DOHH2 (cell line): ENCODE measurements around the gene MATK.

Experiments
- H3F3A ChIP-seq: fragments of 200-600 bp; sonication (generic), shearing (Covaris generic); 2 replicates; pipeline ENCODE4 v1.6.0; 2016; ENCODE audit warnings: antibody characterized with exemption, mild to moderate bottlenecking; ENCODE audit not compliant: control insufficient read depth, insufficient read depth
- H3K27ac ChIP-seq: fragments of 200-600 bp; sonication (generic); 2 replicates; pipeline ENCODE4 v1.5.1; 2014; ENCODE audit warnings: low read depth, mild to moderate bottlenecking, low read length, moderate library complexity
- H3K27me3 ChIP-seq: fragments of 200-600 bp; sonication (generic); 2 replicates; pipeline ENCODE4 v1.6.1; 2014; ENCODE audit warnings: mild to moderate bottlenecking, low read length, mixed read lengths; ENCODE audit not compliant: control insufficient read depth
- H3K36me3 ChIP-seq: fragments of 200-600 bp; sonication (generic); 2 replicates; pipeline ENCODE4 v1.6.1; 2014; ENCODE audit warnings: mild to moderate bottlenecking, low read length, moderate library complexity, mixed read lengths; ENCODE audit not compliant: control insufficient read depth
- H3K4me1 ChIP-seq: fragments of 200-600 bp; sonication (generic); 2 replicates; pipeline ENCODE4 v1.6.1; 2014; ENCODE audit warnings: mild to moderate bottlenecking, low read length, mixed read lengths; ENCODE audit not compliant: control insufficient read depth
- H3K4me2 ChIP-seq: fragments of 200-600 bp; sonication (generic); 2 replicates; pipeline ENCODE4 v1.6.0; 2014; ENCODE audit warnings: mild to moderate bottlenecking, low read length, moderate library complexity
- H3K4me3 ChIP-seq: fragments of 200-600 bp; sonication (generic); 2 replicates; pipeline ENCODE4 v1.5.1; 2014; ENCODE audit warnings: mild to moderate bottlenecking, low read length, mixed read lengths
- H3K79me2 ChIP-seq: fragments of 200-600 bp; sonication (generic); 2 replicates; pipeline ENCODE4 v1.6.1; 2014; ENCODE audit warnings: mild to moderate bottlenecking, low read length, mixed read lengths; ENCODE audit not compliant: control insufficient read depth
- H3K9me2 ChIP-seq: fragments of 200-600 bp; sonication (generic); replicated peaks from 2 replicates; pipeline ENCODE4 v1.6.1; 2014; ENCODE audit warnings: mild to moderate bottlenecking, low read length, mixed read lengths; ENCODE audit not compliant: control insufficient read depth
- H3K9me3 ChIP-seq: fragments of 200-600 bp; sonication (generic); 2 replicates; pipeline ENCODE4 v1.6.1; 2014; ENCODE audit warnings: antibody characterized with exemption, low read length, mixed read lengths; ENCODE audit not compliant: control insufficient read depth, insufficient read depth
- H4K20me1 ChIP-seq: fragments of 200-600 bp; sonication (generic); 2 replicates; pipeline ENCODE4 v1.6.0; 2014; ENCODE audit warnings: low read depth, mild to moderate bottlenecking, antibody characterized with exemption, low read length, moderate library complexity; ENCODE audit not compliant: control insufficient read depth, insufficient read depth
- CTCF ChIP-seq: fragments of 200-600 bp; sonication (generic); IDR thresholded peaks from one replicate; pipeline ENCODE4 v1.5.1; 2014; ENCODE audit warnings: antibody characterized with exemption, mild to moderate bottlenecking, low read depth, low read length; ENCODE audit not compliant: poor library complexity, severe bottlenecking
- EZH2phosphoT487 ChIP-seq: fragments of 200-600 bp; sonication (generic); IDR thresholded peaks from 2 replicates; pipeline ENCODE4 v1.6.1; 2017; ENCODE audit warnings: borderline replicate concordance, mild to moderate bottlenecking, antibody characterized with exemption, low read length, moderate library complexity, mixed read lengths

Gene MATK

GRCh38 chr19:3773814-3774515 is 12.2 kb downstream of the MATK start:
- Histone ChIP-seq H3K9me3 (no peaks in the 10 kb centered on the region), H3K4me3 (no peak overlapping the region), H3K4me2 (no peak overlapping the region), H4K20me1 (no peaks in the 10 kb centered on the region; the same call in 1 of the 2 replicates), H3K27ac (no peak overlapping the region), H3K27me3 (no peaks in the 10 kb centered on the region), H3K79me2 (no peaks in the 10 kb centered on the region), H3K9me2 (no peaks in the 10 kb centered on the region), H3K36me3 (no peaks in the 10 kb centered on the region), H3K4me1 (no peaks in the 10 kb centered on the region), H3F3A (no peaks in the 10 kb centered on the region)
- TF ChIP-seq CTCF (no peak), EZH2phosphoT487 (no peak)

- no peaks in the 10 kb centered on the region for H4K20me1 ChIP-seq
- H3K27me3 ChIP-seq = no peaks in the 10 kb centered on the region
- no peak within 1 kb of the TSS for H3K4me3 ChIP-seq
- H3K36me3 ChIP-seq = peaks cover 5% of the 10 kb centered on the region; the same call in 1 of the 2 replicates
- no peak for TF ChIP-seq EZH2phosphoT487
- TF ChIP-seq CTCF = no peak
- no peaks in the 10 kb centered on the region for H3K9me3 ChIP-seq
- no peaks in the 10 kb centered on the region for H3K79me2 ChIP-seq
- H3K4me2 ChIP-seq = no peak within 1 kb of the TSS
- no peaks in the 10 kb centered on the region for H3F3A ChIP-seq
- no peaks in the 10 kb centered on the region for H3K4me1 ChIP-seq
- no peak within 1 kb of the TSS for H3K27ac ChIP-seq
- no peaks in the 10 kb centered on the region for H3K9me2 ChIP-seq
These were observed 14.2 kb downstream of the MATK start, which contains the start of gene RAX2 for GRCh38 chr19:3771906-3772455. Gene RAX2 (minus strand): TSS chr19:3772228. CDS start chr19:3771742, 486 bp downstream.

GRCh38 chr19:3771000-3771905 is 14.9 kb downstream of the MATK start:
- H3K4me3 ChIP-seq = no peak overlapping the region
- no peaks in the 10 kb centered on the region for H4K20me1 ChIP-seq
- no peaks in the 10 kb centered on the region for H3K4me1 ChIP-seq
- no peaks in the 10 kb centered on the region for H3K79me2 ChIP-seq
- TF ChIP-seq CTCF = no peak
- TF ChIP-seq EZH2phosphoT487 = no peak
- H3F3A ChIP-seq = no peaks in the 10 kb centered on the region
- no peaks in the 10 kb centered on the region for H3K9me3 ChIP-seq
- H3K27ac ChIP-seq = no peak overlapping the region
- no peak overlapping the region for H3K4me2 ChIP-seq
- no peaks in the 10 kb centered on the region for H3K9me2 ChIP-seq
- H3K27me3 ChIP-seq = no peaks in the 10 kb centered on the region
- H3K36me3 ChIP-seq = peaks cover 12% of the 10 kb centered on the region
